Right atrium auricular region (tissue), 2 donors: ENCODE data around the gene SUPT20HL2. TPM values are rescaled to one million over a fixed set of nuclear protein-coding genes. Genes with fewer than 3 reads are reported as not detected.

ENCODE experiments used
- DNase-seq: peaks from one replicate; pipeline ENCODE4 v3.0.0-alpha.2; 2019; ENCODE audit warnings: low spot score
- H3K27ac ChIP-seq, 2 donors: fragments of 200-600 bp; sonication (generic); 1 replicate in 1 of 2; 2 replicates in 1 of 2; pipeline ENCODE4 v1.5.1; 2016 to 2019
- H3K27me3 ChIP-seq, 2 donors: fragments of 200-600 bp; sonication (generic); one replicate each; pipeline versions ENCODE4 v1.5.1 to v1.6.0; 2017 to 2019
- H3K36me3 ChIP-seq: fragments of 200-600 bp; sonication (generic); one replicate; pipeline ENCODE4 v1.5.1; 2016
- H3K4me1 ChIP-seq, 2 donors: fragments of 200-600 bp; sonication (generic); one replicate each; pipeline versions ENCODE4 v1.5.1 to v1.6.0; 2017 to 2019
- H3K4me3 ChIP-seq, 2 donors: fragments of 200-600 bp; sonication (generic); 1 replicate in 1 of 2; 2 replicates in 1 of 2; pipeline ENCODE4 v1.5.1; 2017 to 2019; ENCODE audit warnings: mild to moderate bottlenecking in 1 of 2, moderate library complexity in 1 of 2
- H3K9me3 ChIP-seq, 2 donors: fragments of 200-600 bp; sonication (generic); one replicate each; pipeline ENCODE4 v1.5.1; 2019
- total RNA-seq, 2 donors: library from RNA; depleted of rRNA; stranded (reverse); fragments of >200 nt; gene quantifications; one replicate each; pipeline ENCODE4 v1.1.0, GENCODE V29; 2016
- TF ChIP-seq, protein P1 (sequence below), 2 donors: fragments of 200-600 bp; sonication (generic); IDR thresholded peaks; one replicate each; pipeline ENCODE4 v1.5.1; 2019; ENCODE audit warnings: antibody characterized with exemption in 2 of 2

SUPT20HL2 gene
- total RNA-seq, 2 donors from 2014 or later: not detected

DNA sequence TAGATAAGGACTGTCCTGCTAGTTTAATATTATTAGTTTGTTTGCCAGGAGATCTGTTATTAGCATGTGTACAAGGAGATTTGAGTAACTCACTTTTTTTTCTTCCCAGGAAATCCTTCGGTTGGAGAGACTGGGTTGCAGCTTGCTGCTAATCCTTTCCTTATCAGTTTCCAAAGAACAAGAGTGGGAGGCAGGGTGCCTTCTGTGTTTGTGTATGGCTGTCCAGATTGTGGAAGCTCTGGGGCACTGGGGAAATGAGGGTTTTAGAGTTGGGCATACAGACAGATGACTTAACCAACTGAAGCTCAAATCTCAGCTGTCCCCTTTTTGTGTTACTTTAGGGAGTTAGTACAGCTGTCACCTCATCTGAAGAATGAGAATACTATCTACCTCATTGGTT, 34.0 kb upstream of the SUPT20HL2 start:
- no peaks in the 10 kb centered on the region for H3K4me1 ChIP-seq
- no peaks in the 10 kb centered on the region for H3K9me3 ChIP-seq

DNA sequence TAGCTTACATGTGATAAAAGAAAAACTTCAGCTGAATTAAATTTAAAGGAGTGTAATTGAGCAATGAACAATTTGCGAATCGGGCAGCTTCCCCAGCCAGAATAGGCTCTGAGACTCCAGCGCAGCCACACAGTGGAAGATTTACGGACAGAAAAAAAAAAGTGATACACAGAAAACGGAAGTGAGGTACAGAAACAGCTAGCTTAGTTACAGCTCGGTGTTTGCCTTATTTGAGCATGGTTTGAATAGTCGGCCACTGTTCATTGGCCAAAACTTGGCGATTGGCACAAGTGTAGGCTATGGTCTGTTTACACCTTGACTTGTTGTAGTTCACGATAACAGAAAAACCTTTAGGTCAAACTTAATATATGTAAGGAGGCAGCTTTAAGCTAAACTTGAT, 29.9 kb upstream of the SUPT20HL2 start:
- no peaks in the 10 kb centered on the region for H3K27me3 ChIP-seq

More for the DNA sequence above, 34.0 kb upstream of the SUPT20HL2 start:
- no peak for DNase-seq
- H3K27me3 ChIP-seq: no peaks in the 10 kb centered on the region
- no peaks in the 10 kb centered on the region for H3K36me3 ChIP-seq
- H3K27ac ChIP-seq: no peak overlapping the region
- TF ChIP-seq, protein P1, sequence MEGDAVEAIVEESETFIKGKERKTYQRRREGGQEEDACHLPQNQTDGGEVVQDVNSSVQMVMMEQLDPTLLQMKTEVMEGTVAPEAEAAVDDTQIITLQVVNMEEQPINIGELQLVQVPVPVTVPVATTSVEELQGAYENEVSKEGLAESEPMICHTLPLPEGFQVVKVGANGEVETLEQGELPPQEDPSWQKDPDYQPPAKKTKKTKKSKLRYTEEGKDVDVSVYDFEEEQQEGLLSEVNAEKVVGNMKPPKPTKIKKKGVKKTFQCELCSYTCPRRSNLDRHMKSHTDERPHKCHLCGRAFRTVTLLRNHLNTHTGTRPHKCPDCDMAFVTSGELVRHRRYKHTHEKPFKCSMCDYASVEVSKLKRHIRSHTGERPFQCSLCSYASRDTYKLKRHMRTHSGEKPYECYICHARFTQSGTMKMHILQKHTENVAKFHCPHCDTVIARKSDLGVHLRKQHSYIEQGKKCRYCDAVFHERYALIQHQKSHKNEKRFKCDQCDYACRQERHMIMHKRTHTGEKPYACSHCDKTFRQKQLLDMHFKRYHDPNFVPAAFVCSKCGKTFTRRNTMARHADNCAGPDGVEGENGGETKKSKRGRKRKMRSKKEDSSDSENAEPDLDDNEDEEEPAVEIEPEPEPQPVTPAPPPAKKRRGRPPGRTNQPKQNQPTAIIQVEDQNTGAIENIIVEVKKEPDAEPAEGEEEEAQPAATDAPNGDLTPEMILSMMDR (IDR thresholded peaks at IDR 0.05): no peak
- no peak overlapping the region for H3K4me3 ChIP-seq

DNA sequence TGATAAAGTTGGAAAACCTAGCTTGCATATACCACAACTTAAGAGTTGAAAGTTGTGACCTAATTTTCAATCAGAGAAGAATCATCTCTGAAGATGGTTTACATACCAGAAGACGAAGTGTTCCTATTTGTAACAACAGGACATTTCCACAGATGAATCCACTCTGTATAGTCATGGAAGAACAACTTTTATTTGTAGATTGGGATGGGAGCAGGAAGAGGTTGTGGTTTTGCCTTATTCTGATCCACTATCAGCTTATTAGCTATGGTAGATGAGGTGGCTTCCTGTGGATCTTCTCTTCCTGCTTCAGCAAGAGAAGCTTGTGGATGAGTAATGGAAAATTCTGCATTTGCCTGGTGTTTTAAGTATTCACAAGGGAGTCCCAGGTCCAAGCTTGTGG, 27.9 kb upstream of the SUPT20HL2 start:
- TF ChIP-seq, protein P1 (IDR thresholded peaks at IDR 0.05): no peak
- Histone ChIP-seq H3K4me1 (no peaks in the 10 kb centered on the region), H3K27me3 (no peaks in the 10 kb centered on the region), H3K36me3 (no peaks in the 10 kb centered on the region), H3K27ac (no peak overlapping the region), H3K4me3 (no peak overlapping the region), H3K9me3 (no peaks in the 10 kb centered on the region)
- no peak for DNase-seq

More for the DNA sequence above, 29.9 kb upstream of the SUPT20HL2 start:
- Histone ChIP-seq H3K4me1 (no peaks in the 10 kb centered on the region), H3K27ac (no peak overlapping the region), H3K4me3 (no peak overlapping the region), H3K36me3 (no peaks in the 10 kb centered on the region), H3K9me3 (no peaks in the 10 kb centered on the region)
- DNase-seq: no peak
- TF ChIP-seq, protein P1 (IDR thresholded peaks at IDR 0.05): no peak

DNA sequence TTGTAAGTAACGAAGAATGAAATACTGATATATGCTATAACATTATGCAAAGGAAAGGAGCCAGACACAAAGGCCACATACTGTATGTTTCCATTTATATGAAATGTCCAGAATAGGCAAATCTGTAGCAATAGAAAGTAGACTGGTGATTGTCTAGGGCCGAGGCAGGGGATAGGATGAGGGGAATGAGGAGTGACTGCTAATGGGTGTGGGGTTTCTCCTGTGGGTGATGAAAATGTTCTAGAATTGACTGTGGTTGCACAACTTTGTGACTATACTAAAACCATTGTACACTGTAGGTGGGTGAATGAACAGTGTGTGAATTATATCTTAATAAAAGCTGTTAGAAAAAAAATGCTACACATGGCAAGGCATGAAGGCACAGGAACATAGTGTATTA, 26.6 kb upstream of the SUPT20HL2 start:
- H3K27ac ChIP-seq: no peak overlapping the region
- H3K9me3 ChIP-seq: no peaks in the 10 kb centered on the region
- no peak for DNase-seq
- no peaks in the 10 kb centered on the region for H3K27me3 ChIP-seq
- H3K4me1 ChIP-seq: no peaks in the 10 kb centered on the region
- H3K36me3 ChIP-seq: no peaks in the 10 kb centered on the region
- no peak overlapping the region for H3K4me3 ChIP-seq
- TF ChIP-seq, protein P1 (IDR thresholded peaks at IDR 0.05): no peak

DNA sequence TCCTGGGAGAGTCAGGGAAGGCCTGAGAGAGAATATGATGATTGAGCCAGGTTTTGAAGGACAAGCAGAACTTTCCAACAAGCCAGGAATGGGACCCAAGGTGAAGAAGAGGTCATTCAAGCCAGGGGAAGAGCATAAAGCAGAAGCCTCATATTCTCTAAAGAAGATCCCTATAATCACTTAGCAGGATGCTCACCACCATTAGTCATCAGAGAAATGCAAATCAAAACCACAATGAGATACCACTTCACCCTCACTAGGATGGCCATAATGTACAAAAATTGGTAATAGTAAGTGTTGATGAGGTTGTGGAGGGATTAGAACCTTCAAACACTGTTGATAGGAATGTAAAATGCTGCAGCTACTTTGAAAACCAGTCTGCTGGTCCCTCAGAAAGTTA, 26.0 kb upstream of the SUPT20HL2 start:
- TF ChIP-seq, protein P1 (IDR thresholded peaks at IDR 0.05): no peak
- Histone ChIP-seq H3K4me3 (no peak overlapping the region), H3K36me3 (no peaks in the 10 kb centered on the region), H3K27me3 (no peaks in the 10 kb centered on the region), H3K4me1 (no peaks in the 10 kb centered on the region), H3K27ac (no peak overlapping the region), H3K9me3 (no peaks in the 10 kb centered on the region)
- no peak for DNase-seq

DNA sequence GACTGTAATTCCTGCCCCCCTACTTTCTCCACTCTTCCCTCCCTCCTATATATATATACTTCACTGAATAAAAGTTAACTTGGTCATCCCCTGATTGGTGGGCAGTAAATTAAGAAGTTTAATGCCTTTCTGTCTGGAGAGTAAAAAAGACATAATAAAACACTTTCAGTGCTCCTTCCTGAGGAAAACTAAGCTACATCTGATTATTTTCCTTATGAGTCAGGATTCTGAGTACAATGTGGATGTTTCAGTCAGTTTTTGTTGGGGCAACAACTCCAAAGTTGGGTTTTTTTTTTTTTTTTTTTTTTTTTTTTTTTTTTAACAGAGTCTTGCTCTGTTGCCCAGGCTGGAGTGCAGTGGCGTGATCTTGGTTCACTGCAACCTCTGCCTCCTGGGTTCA, 22.0 kb upstream of the SUPT20HL2 start:
- TF ChIP-seq, protein P1 (IDR thresholded peaks at IDR 0.05): no peak
- H3K27ac ChIP-seq: no peak overlapping the region

More for the DNA sequence above, 22.0 kb upstream of the SUPT20HL2 start:
- no peaks in the 10 kb centered on the region for H3K27me3 ChIP-seq
- DNase-seq: no peak
- H3K4me1 ChIP-seq: no peaks in the 10 kb centered on the region
- no peaks in the 10 kb centered on the region for H3K9me3 ChIP-seq
- no peaks in the 10 kb centered on the region for H3K36me3 ChIP-seq
- H3K4me3 ChIP-seq: no peak overlapping the region
